Measurements from ENCODE around the gene PGC. TPM values are rescaled to one million over a fixed set of nuclear protein-coding genes. Genes with fewer than 3 reads are reported as not detected.

The PGC gene
- total and polyA plus RNA-seq, 2 of the 8 experiments (the other 6 are each of a cell fraction or from before 2014, with no cell fraction given) = 0.09 TPM; not detected in 1

- no peak for FAIRE-seq
- no peak overlapping the region for H3K4ac ChIP-seq (replicated peaks; ENCODE audit: insufficient read length, low read depth, low read length)
- no peaks in the 10 kb centered on the region for H3K36me3 ChIP-seq (ENCODE audit: control insufficient read depth in 2 of 4, insufficient read depth in 4 of 4, low read length in 3 of 4)
- peaks cover 0 to 10% (median 5%) of the 10 kb centered on the region in 4 experiments; a peak in 4 of 7 replicates for H3K4me1 ChIP-seq (replicated peaks in 1 of 4; ENCODE audit: control insufficient read depth in 3 of 4, insufficient read depth in 4 of 4, low read length in 3 of 4)
- no peak overlapping the region for H2BK120ac ChIP-seq (replicated peaks; ENCODE audit: low read depth, low read length)
- no peak overlapping the region for H3K56ac ChIP-seq (replicated peaks; ENCODE audit: insufficient read length, low read depth, low read length)
- no peak overlapping the region for H3K23ac ChIP-seq (ENCODE audit: insufficient read length)
- ChIA-PET POLR2A (ENCODE audit: partially characterized antibody) (interaction anchor here (1.2 to 1.4 kb wide), 2 partner anchors 8 to 67 kb away, joined by 3 read pairs; no protein-coding TSS in a partner anchor), CTCF (ENCODE audit: partially characterized antibody) (interaction anchor here (0.8 to 10.4 kb wide), 6 partner anchors 13 to 351 kb away, joined by 3 to 99 read pairs (median 6); no protein-coding TSS in a partner anchor)
- WGBS, 2 experiments (ENCODE audit: extremely low coverage in 1 of 2, insufficient coverage in 1 of 2, insufficient read length in 1 of 2, insufficient replicate concordance in 2 of 2, low coverage in 1 of 2, low lambda C conversion rate in 2 of 2, missing lambda C conversion rate in 1 of 2) = 90% methylated on average over 7 of the region's 7 CpGs; no CpG with 5 or more reads in 1 of the 2 experiments
- peaks cover 0 to 1% of the 10 kb centered on the region in 2 experiments for H4K20me1 ChIP-seq (replicated peaks in 1 of 2; ENCODE audit: control insufficient read depth in 1 of 2, insufficient read depth in 2 of 2, low read length in 2 of 2)
- no peak overlapping the region for H3K14ac ChIP-seq (ENCODE audit: insufficient read length)
- no peak overlapping the region for H4K91ac ChIP-seq (replicated peaks; ENCODE audit: insufficient read length, low read length)
- DNase-seq (ENCODE audit: low read depth in 1 of 2, low spot score in 2 of 2) = no peak
- H2BK15ac ChIP-seq (ENCODE audit: low read length) = no peak overlapping the region
- H3K23me2 ChIP-seq (ENCODE audit: low read depth, low read length) = no peaks in the 10 kb centered on the region; the same call in 1 of the 2 replicates
- no peak overlapping the region for H3K27ac ChIP-seq (ENCODE audit: low read depth, low read length)
- H3K27me3 ChIP-seq (replicated peaks in 1 of 4; ENCODE audit: control insufficient read depth in 3 of 4, extremely low read depth in 1 of 4, insufficient read depth in 3 of 4, low read length in 3 of 4) = no peaks in the 10 kb centered on the region; a peak in 1 of 7 replicates
- H4K8ac ChIP-seq (ENCODE audit: extremely low read depth, insufficient read depth, low read length) = no peak overlapping the region
- no peak overlapping the region for H3K4me2 ChIP-seq (ENCODE audit: insufficient read depth in 1 of 2, low read depth in 2 of 2, low read length in 2 of 2)
- no peaks in the 10 kb centered on the region for H3K79me1 ChIP-seq (ENCODE audit: low read depth, low read length)
- no peak overlapping the region for H4K5ac ChIP-seq (ENCODE audit: insufficient read length, low read depth, low read length)
- no peaks in the 10 kb centered on the region for H3K9me3 ChIP-seq (ENCODE audit: insufficient read depth in 2 of 2, low read depth in 1 of 2, low read length in 1 of 2)
- no peak overlapping the region for H3K4me3 ChIP-seq (ENCODE audit: extremely low read depth in 1 of 4, insufficient read depth in 2 of 4, low read depth in 3 of 4, low read length in 4 of 4)
- H2AFZ ChIP-seq (ENCODE audit: low read length) = no peak overlapping the region
- no peak overlapping the region for H2AK5ac ChIP-seq (ENCODE audit: low read depth, low read length)
- H2BK12ac ChIP-seq (ENCODE audit: low read depth, low read length) = no peak overlapping the region
- no peak overlapping the region for H2BK5ac ChIP-seq (ENCODE audit: low read depth, low read length)
- H3K79me2 ChIP-seq (ENCODE audit: control insufficient read depth in 1 of 2, insufficient read depth in 2 of 2, low read length in 2 of 2) = no peaks in the 10 kb centered on the region
- no peak overlapping the region for H3K18ac ChIP-seq (ENCODE audit: extremely low read depth, low read length)
- H3K9ac ChIP-seq (replicated peaks in 1 of 4; ENCODE audit: extremely low read depth in 1 of 4, low read depth in 3 of 4, low read length in 3 of 4) = no peak overlapping the region
- H2BK20ac ChIP-seq (ENCODE audit: low read length) = no peak overlapping the region
- no peak for TF ChIP-seq BCL11A (IDR thresholded peaks at IDR 0.05; ENCODE audit: low read depth in 2 of 2, low read length in 2 of 2)
- TF ChIP-seq JUN (IDR thresholded peaks at IDR 0.05; ENCODE audit: low read depth, low read length) = no peak
- no peak for TF ChIP-seq SIRT6 (IDR thresholded peaks at IDR 0.05; ENCODE audit: low read length)
- TF ChIP-seq GTF2F1 (IDR thresholded peaks at IDR 0.05; ENCODE audit: borderline replicate concordance, low read depth, low read length) = no peak
- TF ChIP-seq, protein P1, sequence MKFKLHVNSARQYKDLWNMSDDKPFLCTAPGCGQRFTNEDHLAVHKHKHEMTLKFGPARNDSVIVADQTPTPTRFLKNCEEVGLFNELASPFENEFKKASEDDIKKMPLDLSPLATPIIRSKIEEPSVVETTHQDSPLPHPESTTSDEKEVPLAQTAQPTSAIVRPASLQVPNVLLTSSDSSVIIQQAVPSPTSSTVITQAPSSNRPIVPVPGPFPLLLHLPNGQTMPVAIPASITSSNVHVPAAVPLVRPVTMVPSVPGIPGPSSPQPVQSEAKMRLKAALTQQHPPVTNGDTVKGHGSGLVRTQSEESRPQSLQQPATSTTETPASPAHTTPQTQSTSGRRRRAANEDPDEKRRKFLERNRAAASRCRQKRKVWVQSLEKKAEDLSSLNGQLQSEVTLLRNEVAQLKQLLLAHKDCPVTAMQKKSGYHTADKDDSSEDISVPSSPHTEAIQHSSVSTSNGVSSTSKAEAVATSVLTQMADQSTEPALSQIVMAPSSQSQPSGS (IDR thresholded peaks at IDR 0.05; ENCODE audit: low read length) = no peak
- no peak for TF ChIP-seq EZH2 (IDR thresholded peaks at IDR 0.05; ENCODE audit: low read depth, low read length, severe bottlenecking)
- TF ChIP-seq CTBP2 (IDR thresholded peaks at IDR 0.05; ENCODE audit: borderline replicate concordance, insufficient read depth, insufficient read length, low read length) = no peak
- TF ChIP-seq JUND (IDR thresholded peaks at IDR 0.05; ENCODE audit: low read length) = no peak
- TF ChIP-seq BRCA1 (IDR thresholded peaks at IDR 0.05; ENCODE audit: low read depth, low read length) = no peak
- TF ChIP-seq GABPA (IDR thresholded peaks at IDR 0.05; ENCODE audit: borderline replicate concordance, insufficient read depth, low read length) = no peak
Measured at GRCh38 chr6:41719436-41720261, 27.5 kb downstream of the PGC start.

Measured in H1 (cell line).